Calu3 (cell line): ENCODE results near the gene CCDC69. TPM values are rescaled to one million over a fixed set of nuclear protein-coding genes. Genes with fewer than 3 reads are reported as not detected.

Experiments
- BruUV-seq: library from RNA; stranded (reverse); fragments of 400-500 nt; replicated peaks from 2 replicates; lab custom pipeline; 2021; lab: Mats Ljungman, UMichigan
- CTCF ChIA-PET: fragments of 300-600 bp; sonication (Branson Sonifier 250); formaldehyde crosslinking; loops from one replicate; lab custom pipeline; 2022; ENCODE audit warnings: antibody characterized with exemption; lab: Charles Lee
- DNase-seq: peaks from one replicate; pipeline ENCODE4 v3.0.0; 2022
- H3K27ac Mint-ChIP-seq: one replicate; pipeline ENCODE4 v1.8.0; 2022; ENCODE audit warnings: mixed read lengths; ENCODE audit not compliant: unreplicated experiment
- H3K27me3 Mint-ChIP-seq: one replicate; pipeline ENCODE4 v1.8.0; 2022; ENCODE audit warnings: mixed read lengths; ENCODE audit not compliant: unreplicated experiment
- H3K36me3 Mint-ChIP-seq: one replicate; pipeline ENCODE4 v1.8.0; 2022; ENCODE audit warnings: mild to moderate bottlenecking, moderate library complexity, mixed read lengths; ENCODE audit not compliant: insufficient read depth, unreplicated experiment
- H3K4me1 Mint-ChIP-seq: one replicate; pipeline ENCODE4 v1.8.0; 2022; ENCODE audit warnings: mild to moderate bottlenecking, low read depth, mixed read lengths; ENCODE audit not compliant: unreplicated experiment
- H3K4me3 Mint-ChIP-seq: one replicate; pipeline ENCODE4 v1.8.0; 2022; ENCODE audit warnings: mild to moderate bottlenecking, low read depth, moderate library complexity, mixed read lengths; ENCODE audit not compliant: unreplicated experiment
- H3K9me3 Mint-ChIP-seq: one replicate; pipeline ENCODE4 v1.8.0; 2022; ENCODE audit warnings: low read depth, mixed read lengths; ENCODE audit not compliant: unreplicated experiment
- intact Hi-C: fragments of 100-400 bp; cut with micrococcal nuclease; formaldehyde crosslinking; loops from one replicate; pipeline ENCODE4 v1.10.0; 2022; ENCODE audit not compliant: unreplicated experiment
- total RNA-seq: library from RNA; stranded (reverse); gene quantifications from 2 replicates; pipeline ENCODE4 v1.2.3, GENCODE V29; 2022
- TF ChIP-seq, protein P1 (sequence below): fragments of 200-600 bp; IDR thresholded peaks from one replicate; pipeline ENCODE4 v1.8.0; 2022; ENCODE audit warnings: antibody characterized with exemption; ENCODE audit not compliant: unreplicated experiment

The CCDC69 gene
- total RNA-seq, 1 experiment from 2014 or later: 1.0 TPM

- Mint-ChIP-seq H3K4me3 (no peak overlapping the region), H3K4me1 (no peaks in the 10 kb centered on the region), H3K36me3 (no peaks in the 10 kb centered on the region), H3K27ac (no peak overlapping the region), H3K27me3 (peaks cover 19% of the 10 kb centered on the region), H3K9me3 (no peaks in the 10 kb centered on the region)
- CTCF ChIA-PET: no interaction called here
- TF ChIP-seq, protein P1, sequence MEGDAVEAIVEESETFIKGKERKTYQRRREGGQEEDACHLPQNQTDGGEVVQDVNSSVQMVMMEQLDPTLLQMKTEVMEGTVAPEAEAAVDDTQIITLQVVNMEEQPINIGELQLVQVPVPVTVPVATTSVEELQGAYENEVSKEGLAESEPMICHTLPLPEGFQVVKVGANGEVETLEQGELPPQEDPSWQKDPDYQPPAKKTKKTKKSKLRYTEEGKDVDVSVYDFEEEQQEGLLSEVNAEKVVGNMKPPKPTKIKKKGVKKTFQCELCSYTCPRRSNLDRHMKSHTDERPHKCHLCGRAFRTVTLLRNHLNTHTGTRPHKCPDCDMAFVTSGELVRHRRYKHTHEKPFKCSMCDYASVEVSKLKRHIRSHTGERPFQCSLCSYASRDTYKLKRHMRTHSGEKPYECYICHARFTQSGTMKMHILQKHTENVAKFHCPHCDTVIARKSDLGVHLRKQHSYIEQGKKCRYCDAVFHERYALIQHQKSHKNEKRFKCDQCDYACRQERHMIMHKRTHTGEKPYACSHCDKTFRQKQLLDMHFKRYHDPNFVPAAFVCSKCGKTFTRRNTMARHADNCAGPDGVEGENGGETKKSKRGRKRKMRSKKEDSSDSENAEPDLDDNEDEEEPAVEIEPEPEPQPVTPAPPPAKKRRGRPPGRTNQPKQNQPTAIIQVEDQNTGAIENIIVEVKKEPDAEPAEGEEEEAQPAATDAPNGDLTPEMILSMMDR: no peak
- DNase-seq: no peak
- BruUV-seq: no TSS peak
- intact Hi-C loops: no loop called here
These were observed 76.9 kb downstream of the CCDC69 start for GRCh38 chr5:151147033-151147432.

DNA sequence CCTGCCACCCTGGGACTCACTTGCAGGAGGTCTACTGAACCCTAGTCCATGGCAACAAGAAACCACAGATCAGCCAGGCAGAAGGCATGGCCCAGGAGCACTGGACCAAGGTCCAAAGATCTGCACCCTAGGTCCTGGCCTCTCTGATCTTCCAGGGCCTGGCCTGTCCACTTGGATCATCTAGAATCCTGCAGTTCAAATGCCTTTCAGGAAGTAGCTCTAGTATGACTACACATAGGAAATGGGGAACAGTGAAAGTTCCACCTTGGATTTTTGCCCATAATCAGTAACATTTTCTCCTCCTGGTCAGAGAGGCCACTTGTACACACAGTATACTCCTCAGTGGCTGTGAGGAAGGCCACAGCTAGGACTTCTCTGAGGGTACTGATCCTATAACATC is 77.8 kb downstream of the CCDC69 start:
- no TSS peak for BruUV-seq
- TF ChIP-seq, protein P1: no peak
- CTCF ChIA-PET: interaction anchor here (0.7 kb wide), 1 partner anchor 34 kb away, joined by 3 read pairs; no protein-coding TSS in a partner anchor
- H3K9me3 Mint-ChIP-seq: no peaks in the 10 kb centered on the region
- peaks cover 8% of the 10 kb centered on the region for H3K4me1 Mint-ChIP-seq
- no peaks in the 10 kb centered on the region for H3K36me3 Mint-ChIP-seq
- H3K27me3 Mint-ChIP-seq: peaks cover 19% of the 10 kb centered on the region
- peak overlapping the region; percentile 9 for H3K27ac Mint-ChIP-seq
- no peak overlapping the region for H3K4me3 Mint-ChIP-seq
- intact Hi-C loops: no loop called here
- DNase-seq: no peak

DNA sequence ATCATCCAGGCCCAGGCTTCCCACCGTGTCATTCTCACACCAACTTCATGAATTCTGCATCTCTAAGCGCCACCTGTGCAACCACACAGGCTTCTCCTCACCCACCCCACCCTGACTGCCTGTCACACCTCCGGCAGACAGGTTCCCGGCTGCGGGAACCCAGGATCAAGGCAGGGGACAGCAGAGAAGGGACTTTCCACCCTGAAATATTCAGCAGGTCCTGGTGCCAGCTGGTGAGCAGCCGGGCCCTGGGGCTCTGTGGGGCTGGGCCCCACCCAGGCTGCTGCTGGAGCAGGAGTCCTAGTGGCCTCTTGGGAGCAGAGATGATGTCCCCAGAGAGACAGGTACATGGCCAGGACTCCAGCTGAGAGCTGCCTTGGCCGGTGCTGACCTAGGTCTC is 79.0 kb downstream of the CCDC69 start:
- H3K4me1 Mint-ChIP-seq: peaks cover 9% of the 10 kb centered on the region
- TF ChIP-seq, protein P1: no peak
- no peak overlapping the region for H3K4me3 Mint-ChIP-seq
- no peak for DNase-seq
- H3K27me3 Mint-ChIP-seq: peaks cover 19% of the 10 kb centered on the region
- H3K27ac Mint-ChIP-seq: no peak overlapping the region
- intact Hi-C loops: no loop called here
- CTCF ChIA-PET: no interaction called here
- no TSS peak for BruUV-seq
- no peaks in the 10 kb centered on the region for H3K9me3 Mint-ChIP-seq
- H3K36me3 Mint-ChIP-seq: no peaks in the 10 kb centered on the region

- CTCF ChIA-PET: no interaction called here
These were observed 79.6 kb downstream of the CCDC69 start for GRCh38 chr5:151144275-151144674.

More at GRCh38 chr5:151144275-151144674, 79.6 kb downstream of the CCDC69 start:
- Mint-ChIP-seq H3K27me3 (peaks cover 19% of the 10 kb centered on the region), H3K36me3 (no peaks in the 10 kb centered on the region), H3K4me1 (peaks cover 9% of the 10 kb centered on the region), H3K27ac (no peak overlapping the region), H3K4me3 (no peak overlapping the region), H3K9me3 (no peaks in the 10 kb centered on the region)
- DNase-seq: no peak
- TF ChIP-seq, protein P1: no peak
- no TSS peak for BruUV-seq
- intact Hi-C loops: no loop called here
